Thyroid gland (tissue), 4 donors: ENCODE data around the gene PCDHB7.

Source experiments
- CTCF ChIP-seq, 6 experiments: fragments of 200-600 bp in 3 of 6; fragments of 450-650 bp in 3 of 6; sonication (generic) in 3 of 6; IDR thresholded peaks; one replicate each; pipeline ENCODE4 v1.5.1; 2016 to 2019; ENCODE audit warnings: antibody characterized with exemption in 6 of 6, mild to moderate bottlenecking in 2 of 6, inconsistent platforms in 1 of 6, moderate library complexity in 1 of 6
- POLR2A ChIP-seq, 2 donors: fragments of 450-650 bp; IDR thresholded peaks; one replicate each; pipeline ENCODE4 v1.6.1; 2017; ENCODE audit warnings: antibody characterized with exemption in 2 of 2, mild to moderate bottlenecking in 2 of 2, moderate library complexity in 1 of 2

GRCh38 chr5:141155540-141156374, 16.7 kb upstream of the PCDHB7 start:
- TF ChIP-seq CTCF (IDR thresholded peaks at IDR 0.05) (no peak), POLR2A (IDR thresholded peaks at IDR 0.05) (no peak)
